Measurements from ENCODE around the gene GINM1.

DNA sequence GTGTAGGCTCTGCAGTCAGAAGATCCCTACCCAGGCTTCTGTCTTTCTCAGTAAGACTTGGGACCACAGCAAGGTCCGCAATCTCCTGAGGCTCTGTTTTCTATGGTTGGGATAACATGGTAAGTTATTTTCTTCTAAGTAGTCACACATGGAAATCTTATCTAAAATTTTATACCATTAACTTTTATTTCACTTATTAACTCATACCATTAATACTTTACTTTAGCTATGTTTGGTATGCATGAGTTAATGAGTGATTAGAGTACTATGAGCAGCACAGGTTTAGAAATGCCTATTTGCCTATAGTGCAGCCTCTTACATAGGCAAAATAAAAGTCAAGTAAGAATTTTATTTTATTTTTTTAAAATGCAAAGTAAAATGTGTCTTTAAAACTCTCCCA lies 27.2 kb downstream of the GINM1 start:
- TF ChIP-seq TCF12 (IDR thresholded peaks at IDR 0.05; ENCODE audit: low read depth, low read length) (no peak), TBP (IDR thresholded peaks at IDR 0.05; ENCODE audit: low read depth, low read length) (no peak), TAF1 (IDR thresholded peaks at IDR 0.05; ENCODE audit: low read depth, low read length) (no peak), EZH2 (IDR thresholded peaks at IDR 0.05; ENCODE audit: low read depth, low read length, severe bottlenecking) (no peak), POLR2A (IDR thresholded peaks at IDR 0.05; ENCODE audit: control extremely low read depth in 1 of 2, low read depth in 2 of 2, low read length in 2 of 2) (no peak), BRCA1 (IDR thresholded peaks at IDR 0.05; ENCODE audit: low read depth, low read length) (no peak), CREB1 (IDR thresholded peaks at IDR 0.05) (no peak), POLR2AphosphoS5 (IDR thresholded peaks at IDR 0.05; ENCODE audit: low read depth, low read length) (no peak), SIRT6 (IDR thresholded peaks at IDR 0.05; ENCODE audit: low read length) (no peak), RAD21 (IDR thresholded peaks at IDR 0.05 in 1 of 2, conservative IDR thresholded peaks at IDR 0.05 in 1 of 2; ENCODE audit: low read depth in 2 of 2, low read length in 2 of 2) (no peak), SIN3A (conservative IDR thresholded peaks at IDR 0.05 in 1 of 2, IDR thresholded peaks at IDR 0.05 in 1 of 2; ENCODE audit: low read depth in 1 of 2, low read length in 2 of 2) (no peak)
- TF ChIP-seq, protein P1, sequence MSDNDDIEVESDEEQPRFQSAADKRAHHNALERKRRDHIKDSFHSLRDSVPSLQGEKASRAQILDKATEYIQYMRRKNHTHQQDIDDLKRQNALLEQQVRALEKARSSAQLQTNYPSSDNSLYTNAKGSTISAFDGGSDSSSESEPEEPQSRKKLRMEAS (IDR thresholded peaks at IDR 0.05): no peak
- TF ChIP-seq, protein P2, sequence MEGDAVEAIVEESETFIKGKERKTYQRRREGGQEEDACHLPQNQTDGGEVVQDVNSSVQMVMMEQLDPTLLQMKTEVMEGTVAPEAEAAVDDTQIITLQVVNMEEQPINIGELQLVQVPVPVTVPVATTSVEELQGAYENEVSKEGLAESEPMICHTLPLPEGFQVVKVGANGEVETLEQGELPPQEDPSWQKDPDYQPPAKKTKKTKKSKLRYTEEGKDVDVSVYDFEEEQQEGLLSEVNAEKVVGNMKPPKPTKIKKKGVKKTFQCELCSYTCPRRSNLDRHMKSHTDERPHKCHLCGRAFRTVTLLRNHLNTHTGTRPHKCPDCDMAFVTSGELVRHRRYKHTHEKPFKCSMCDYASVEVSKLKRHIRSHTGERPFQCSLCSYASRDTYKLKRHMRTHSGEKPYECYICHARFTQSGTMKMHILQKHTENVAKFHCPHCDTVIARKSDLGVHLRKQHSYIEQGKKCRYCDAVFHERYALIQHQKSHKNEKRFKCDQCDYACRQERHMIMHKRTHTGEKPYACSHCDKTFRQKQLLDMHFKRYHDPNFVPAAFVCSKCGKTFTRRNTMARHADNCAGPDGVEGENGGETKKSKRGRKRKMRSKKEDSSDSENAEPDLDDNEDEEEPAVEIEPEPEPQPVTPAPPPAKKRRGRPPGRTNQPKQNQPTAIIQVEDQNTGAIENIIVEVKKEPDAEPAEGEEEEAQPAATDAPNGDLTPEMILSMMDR (IDR thresholded peaks at IDR 0.05; ENCODE audit: control extremely low read depth in 1 of 3, insufficient read depth in 1 of 3, low read depth in 1 of 3, low read length in 3 of 3): no peak
- TF ChIP-seq, protein P3, sequence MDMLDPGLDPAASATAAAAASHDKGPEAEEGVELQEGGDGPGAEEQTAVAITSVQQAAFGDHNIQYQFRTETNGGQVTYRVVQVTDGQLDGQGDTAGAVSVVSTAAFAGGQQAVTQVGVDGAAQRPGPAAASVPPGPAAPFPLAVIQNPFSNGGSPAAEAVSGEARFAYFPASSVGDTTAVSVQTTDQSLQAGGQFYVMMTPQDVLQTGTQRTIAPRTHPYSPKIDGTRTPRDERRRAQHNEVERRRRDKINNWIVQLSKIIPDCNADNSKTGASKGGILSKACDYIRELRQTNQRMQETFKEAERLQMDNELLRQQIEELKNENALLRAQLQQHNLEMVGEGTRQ (IDR thresholded peaks at IDR 0.05; ENCODE audit: low read length): no peak

Data from H1 (cell line).